Measurements from ENCODE around the gene DOCK1.

DNA sequence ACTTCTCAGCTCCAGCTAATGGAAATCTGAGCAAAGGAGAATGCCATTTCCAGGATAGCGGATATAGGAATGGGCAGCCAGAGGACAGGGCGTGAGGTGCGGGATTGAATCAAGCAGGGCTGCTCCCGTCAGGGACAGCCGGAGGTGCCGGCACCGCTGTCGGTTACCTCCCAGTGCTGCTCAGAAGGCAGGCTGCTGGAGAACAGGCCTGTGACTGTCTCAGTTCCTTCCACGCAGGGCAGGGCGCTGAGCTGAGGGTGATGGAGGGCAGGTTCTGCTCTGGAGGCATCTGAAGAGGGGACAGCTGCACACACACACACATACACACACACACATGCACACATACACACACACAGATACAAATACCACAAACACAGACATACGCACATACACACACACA lies 111.1 kb downstream of the DOCK1 start:
- TF ChIP-seq, protein P1, sequence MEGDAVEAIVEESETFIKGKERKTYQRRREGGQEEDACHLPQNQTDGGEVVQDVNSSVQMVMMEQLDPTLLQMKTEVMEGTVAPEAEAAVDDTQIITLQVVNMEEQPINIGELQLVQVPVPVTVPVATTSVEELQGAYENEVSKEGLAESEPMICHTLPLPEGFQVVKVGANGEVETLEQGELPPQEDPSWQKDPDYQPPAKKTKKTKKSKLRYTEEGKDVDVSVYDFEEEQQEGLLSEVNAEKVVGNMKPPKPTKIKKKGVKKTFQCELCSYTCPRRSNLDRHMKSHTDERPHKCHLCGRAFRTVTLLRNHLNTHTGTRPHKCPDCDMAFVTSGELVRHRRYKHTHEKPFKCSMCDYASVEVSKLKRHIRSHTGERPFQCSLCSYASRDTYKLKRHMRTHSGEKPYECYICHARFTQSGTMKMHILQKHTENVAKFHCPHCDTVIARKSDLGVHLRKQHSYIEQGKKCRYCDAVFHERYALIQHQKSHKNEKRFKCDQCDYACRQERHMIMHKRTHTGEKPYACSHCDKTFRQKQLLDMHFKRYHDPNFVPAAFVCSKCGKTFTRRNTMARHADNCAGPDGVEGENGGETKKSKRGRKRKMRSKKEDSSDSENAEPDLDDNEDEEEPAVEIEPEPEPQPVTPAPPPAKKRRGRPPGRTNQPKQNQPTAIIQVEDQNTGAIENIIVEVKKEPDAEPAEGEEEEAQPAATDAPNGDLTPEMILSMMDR (IDR thresholded peaks at IDR 0.05; ENCODE audit: poor library complexity, severe bottlenecking): no peak
- no peak for TF ChIP-seq POLR2AphosphoS5 (IDR thresholded peaks at IDR 0.05)

Measured in neural cell (in vitro differentiated cells).